ENCODE data around the gene NKAPD1. TPM values are rescaled to one million over a fixed set of nuclear protein-coding genes. Genes with fewer than 3 reads are reported as not detected.

Gene NKAPD1
- total and polyA plus RNA-seq, 2 of the 13 experiments (the other 11 are each of a cell fraction or from before 2014, with no cell fraction given): 11.2 to 22.5 TPM

- no peak overlapping the region for H3K4me3 ChIP-seq (replicated peaks in 1 of 3; ENCODE audit: insufficient read depth in 1 of 3, low read depth in 2 of 3, low read length in 3 of 3)
- FAIRE-seq (no peak), ATAC-seq (no peak), DNase-seq (ENCODE audit: low spot score) (no peak)
- ChIA-PET POLR2A (no interaction called here), CTCF (ENCODE audit: low intra/inter-chr PET ratio, low total read pairs) (no interaction called here)
- BruUV-seq (replicated peaks): no TSS peak
- H3K27me3 ChIP-seq (ENCODE audit: control insufficient read depth in 1 of 2, insufficient read depth in 2 of 2, low read length in 2 of 2): no peaks in the 10 kb centered on the region
- no peak overlapping the region for H2AFZ ChIP-seq (ENCODE audit: low read length)
- TF ChIP-seq ETS1 (CRISPR knock-in tag; IDR thresholded peaks at IDR 0.05) (no peak), ZSCAN20 (CRISPR knock-in tag; IDR thresholded peaks at IDR 0.05; ENCODE audit: borderline replicate concordance) (no peak), ZFP36 (IDR thresholded peaks at IDR 0.05; ENCODE audit: borderline replicate concordance, low read depth, low read length, partially characterized antibody) (no peak), SP5 (CRISPR knock-in tag; IDR thresholded peaks at IDR 0.05; ENCODE audit: borderline replicate concordance, low read depth) (no peak), RFX1 (IDR thresholded peaks at IDR 0.05) (no peak), ZNF777 (CRISPR knock-in tag; IDR thresholded peaks at IDR 0.05) (no peak), ZMYM3 (CRISPR knock-in tag; IDR thresholded peaks at IDR 0.05) (no peak), NFIC (IDR thresholded peaks at IDR 0.05; ENCODE audit: low read length) (no peak), ZNF691 (CRISPR knock-in tag; IDR thresholded peaks at IDR 0.05; ENCODE audit: borderline replicate concordance, low read depth) (no peak), ELF1 (CRISPR knock-in tag; IDR thresholded peaks at IDR 0.05) (no peak), ZNF580 (CRISPR knock-in tag; IDR thresholded peaks at IDR 0.05; ENCODE audit: borderline replicate concordance, low read depth) (no peak), HNF4G (IDR thresholded peaks at IDR 0.05; ENCODE audit: borderline replicate concordance, low read depth, low read length) (no peak), HNF4G (CRISPR knock-in tag; IDR thresholded peaks at IDR 0.05; ENCODE audit: borderline replicate concordance, low read depth) (no peak), HNRNPH1 (optimal IDR thresholded peaks at IDR 0.05; ENCODE audit: low read depth, low read length) (no peak)
- peaks cover 5% of the 10 kb centered on the region for H3K79me2 ChIP-seq (ENCODE audit: insufficient read depth, low read length)
- H3K27ac ChIP-seq (ENCODE audit: extremely low read length, insufficient read depth, low read length): no peak overlapping the region
- no peaks in the 10 kb centered on the region for H3K4me1 ChIP-seq (ENCODE audit: insufficient read depth, low read length)
- H3K9ac ChIP-seq (ENCODE audit: insufficient read depth, low read depth, low read length): no peak overlapping the region
- H3K36me3 ChIP-seq (replicated peaks in 1 of 2; ENCODE audit: control insufficient read depth in 1 of 2, insufficient read depth in 2 of 2, low read length in 2 of 2): peaks cover 3 to 50% of the 10 kb centered on the region in 2 experiments; a peak in 4 of 5 replicates
- intact Hi-C loops (cut with micrococcal nuclease; ENCODE audit: unreplicated experiment): no loop called here
- H3K4me2 ChIP-seq (ENCODE audit: low read depth, low read length): no peak overlapping the region
- H3K9me3 ChIP-seq (ENCODE audit: low read length): no peaks in the 10 kb centered on the region
- H4K20me1 ChIP-seq (ENCODE audit: insufficient read depth, low read length): no peaks in the 10 kb centered on the region
- in situ Hi-C loops (cut with HindIII; ENCODE audit: extremely low pct_ligation_motif_present, low pct_unique_long_range_greater_than_20kb): no loop called here
- 95% methylated on average over 3 of the region's 3 CpGs for WGBS (ENCODE audit: low lambda C conversion rate)
Observed at GRCh38 chr11:112050721-112051120, 23.4 kb upstream of the NKAPD1 start.
